BJ (cell line): Measurements from ENCODE around the gene S100A8. TPM values are rescaled to one million over a fixed set of nuclear protein-coding genes. Genes with fewer than 3 reads are reported as not detected.

Experiments
- CTCF ChIA-PET: fragments of 350-600 bp; formaldehyde crosslinking; extraction: SDS; loops from one replicate; lab custom pipeline; 2021; ENCODE audit warnings: antibody characterized with exemption, inconsistent platforms; lab: Yijun Ruan, JAX
- POLR2A ChIA-PET: fragments of 300-600 bp; sonication (Branson Sonifier 250); formaldehyde crosslinking; extraction: SDS; loops from one replicate; lab custom pipeline; 2021; ENCODE audit warnings: antibody characterized with exemption; lab: Charles Lee
- DNase-seq: peaks from one replicate; pipeline ENCODE4 v3.0.0-alpha.2; 2011; ENCODE audit warnings: low read depth
- H3K27me3 ChIP-seq: 2 replicates; pipeline ENCODE4 v1.6.0; 2011; ENCODE audit warnings: low read length; ENCODE audit not compliant: control insufficient read depth, insufficient read depth
- H3K36me3 ChIP-seq: 2 replicates; pipeline ENCODE4 v1.5.1; 2011; ENCODE audit warnings: low read length; ENCODE audit not compliant: control insufficient read depth, insufficient read depth
- H3K4me3 ChIP-seq: 2 replicates; pipeline ENCODE4 v1.5.1; 2011; ENCODE audit warnings: low read depth, mild to moderate bottlenecking, control low read depth, low read length
- polyA plus RNA-seq: library from polyadenylated mRNA; depleted of rRNA; stranded (reverse); fragments of >200 nt; gene quantifications from 2 replicates; pipeline ENCODE4 v1.2.3, GENCODE V29; 2011
- TF ChIP-seq, protein P1 (sequence below): IDR thresholded peaks from 2 replicates; pipeline ENCODE4 v1.5.1; 2011; ENCODE audit warnings: low read depth, mild to moderate bottlenecking, control low read depth, inconsistent platforms, low read length, moderate library complexity; ENCODE audit not compliant: insufficient read depth

Gene S100A8
- polyA plus RNA-seq, 1 experiment: not detected

DNA sequence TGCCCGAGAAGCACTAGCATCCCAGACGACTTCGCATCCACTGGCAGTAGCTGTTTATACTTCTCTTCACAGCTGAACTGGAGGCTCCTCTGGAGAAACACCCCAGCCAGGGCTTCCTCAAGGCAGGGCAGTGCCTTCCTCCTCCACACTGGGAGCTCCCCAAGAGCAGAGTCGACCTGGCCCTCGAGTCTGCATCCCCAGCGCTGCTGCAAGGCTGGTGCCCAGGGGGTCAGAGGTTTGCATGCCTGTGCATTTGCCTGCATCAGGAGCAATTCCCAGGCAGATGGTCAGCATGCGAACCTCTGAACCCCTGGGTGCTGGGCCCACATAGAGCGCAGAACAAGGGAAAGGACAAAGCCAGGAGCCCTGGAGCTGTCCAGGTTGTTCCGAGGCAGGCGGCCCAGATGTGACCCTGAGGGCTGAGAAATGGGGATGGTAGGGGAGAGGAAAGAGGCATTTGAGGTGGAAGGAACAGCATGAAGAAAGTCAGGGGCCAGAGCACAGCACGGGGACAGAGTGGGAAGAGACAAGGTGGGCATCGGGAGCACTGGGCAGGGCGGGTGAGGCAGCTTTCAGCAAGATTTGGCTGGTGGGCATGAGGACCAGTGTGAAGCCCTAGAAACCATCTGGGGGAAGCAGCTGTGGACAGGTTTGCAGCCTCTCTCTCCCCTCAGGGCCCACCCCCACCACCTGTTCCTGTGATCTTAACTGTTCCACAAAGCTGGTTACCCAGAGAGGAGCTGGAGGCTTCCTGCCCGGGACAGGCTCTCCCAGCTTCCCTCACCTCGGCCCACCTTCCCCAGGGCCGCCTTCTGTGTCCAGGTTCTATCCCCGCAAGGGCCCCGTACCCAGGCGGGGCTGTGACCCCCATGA is 6.4 kb upstream of the S100A8 start:
- H3K27me3 ChIP-seq: no peaks in the 10 kb centered on the region
- TF ChIP-seq, protein P1, sequence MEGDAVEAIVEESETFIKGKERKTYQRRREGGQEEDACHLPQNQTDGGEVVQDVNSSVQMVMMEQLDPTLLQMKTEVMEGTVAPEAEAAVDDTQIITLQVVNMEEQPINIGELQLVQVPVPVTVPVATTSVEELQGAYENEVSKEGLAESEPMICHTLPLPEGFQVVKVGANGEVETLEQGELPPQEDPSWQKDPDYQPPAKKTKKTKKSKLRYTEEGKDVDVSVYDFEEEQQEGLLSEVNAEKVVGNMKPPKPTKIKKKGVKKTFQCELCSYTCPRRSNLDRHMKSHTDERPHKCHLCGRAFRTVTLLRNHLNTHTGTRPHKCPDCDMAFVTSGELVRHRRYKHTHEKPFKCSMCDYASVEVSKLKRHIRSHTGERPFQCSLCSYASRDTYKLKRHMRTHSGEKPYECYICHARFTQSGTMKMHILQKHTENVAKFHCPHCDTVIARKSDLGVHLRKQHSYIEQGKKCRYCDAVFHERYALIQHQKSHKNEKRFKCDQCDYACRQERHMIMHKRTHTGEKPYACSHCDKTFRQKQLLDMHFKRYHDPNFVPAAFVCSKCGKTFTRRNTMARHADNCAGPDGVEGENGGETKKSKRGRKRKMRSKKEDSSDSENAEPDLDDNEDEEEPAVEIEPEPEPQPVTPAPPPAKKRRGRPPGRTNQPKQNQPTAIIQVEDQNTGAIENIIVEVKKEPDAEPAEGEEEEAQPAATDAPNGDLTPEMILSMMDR: no peak

DNA sequence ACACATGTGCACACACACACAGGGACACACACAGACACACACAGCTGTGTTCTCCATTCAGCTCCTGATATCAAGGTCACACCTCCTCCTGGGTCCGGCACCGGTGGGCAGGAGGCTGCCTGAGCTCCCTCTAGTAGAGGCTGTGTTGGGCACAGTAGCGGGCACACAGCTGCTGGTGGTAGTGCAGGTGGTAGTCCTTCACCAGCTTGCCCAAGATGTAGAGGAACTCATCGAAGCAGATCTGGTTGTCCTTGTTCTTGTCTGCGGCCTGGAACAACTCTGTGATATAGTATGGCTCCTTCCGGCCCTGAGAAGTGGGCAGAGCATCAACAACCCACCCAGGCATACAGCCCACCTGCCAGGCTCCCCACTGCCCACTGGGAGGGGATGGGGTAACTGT is 5.6 kb upstream of the S100A8 start:
- TF ChIP-seq, protein P1: no peak
- no peak overlapping the region for H3K4me3 ChIP-seq
- no peak for DNase-seq
- no peaks in the 10 kb centered on the region for H3K36me3 ChIP-seq
- POLR2A ChIA-PET: no interaction called here
- CTCF ChIA-PET: interaction anchor here (0.6 to 2.0 kb wide), 6 partner anchors 8 to 359 kb away, joined by 3 to 9 read pairs (median 3); no protein-coding TSS in a partner anchor
- no peaks in the 10 kb centered on the region for H3K27me3 ChIP-seq

More for the DNA sequence above, 6.4 kb upstream of the S100A8 start:
- Histone ChIP-seq H3K36me3 (no peaks in the 10 kb centered on the region), H3K4me3 (no peak overlapping the region)
- CTCF ChIA-PET: interaction anchor here (0.6 to 2.0 kb wide), 5 partner anchors 10 to 359 kb away, joined by 3 to 9 read pairs (median 3); no protein-coding TSS in a partner anchor
- POLR2A ChIA-PET: no interaction called here
- no peak for DNase-seq

DNA sequence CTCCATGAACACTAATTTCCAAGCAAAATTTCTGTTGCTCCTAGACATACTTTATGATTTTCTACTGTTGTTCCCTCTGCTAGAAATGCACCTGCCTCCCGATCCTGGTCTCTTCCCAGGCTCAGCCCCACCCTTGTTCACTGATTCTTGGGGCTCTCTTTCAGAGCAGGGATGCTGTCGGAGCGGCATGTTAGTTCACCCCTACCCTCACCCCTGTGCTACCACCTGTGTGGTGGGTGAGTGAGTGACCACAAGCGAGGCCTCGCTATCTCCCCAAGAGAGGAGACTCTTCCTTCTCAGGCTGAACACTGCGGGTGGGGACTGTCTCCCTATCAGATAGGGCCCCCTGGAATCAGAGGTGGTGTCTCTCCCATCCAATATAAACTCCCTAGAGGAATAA is 4.9 kb upstream of the S100A8 start:
- Histone ChIP-seq H3K27me3 (no peaks in the 10 kb centered on the region), H3K36me3 (no peaks in the 10 kb centered on the region), H3K4me3 (no peak overlapping the region)
- POLR2A ChIA-PET: no interaction called here
- CTCF ChIA-PET: interaction anchor here (0.9 to 2.0 kb wide), 2 partner anchors 9 to 43 kb away, joined by 3 to 9 read pairs; no protein-coding TSS in a partner anchor
- TF ChIP-seq, protein P1: no peak
- DNase-seq: no peak

DNA sequence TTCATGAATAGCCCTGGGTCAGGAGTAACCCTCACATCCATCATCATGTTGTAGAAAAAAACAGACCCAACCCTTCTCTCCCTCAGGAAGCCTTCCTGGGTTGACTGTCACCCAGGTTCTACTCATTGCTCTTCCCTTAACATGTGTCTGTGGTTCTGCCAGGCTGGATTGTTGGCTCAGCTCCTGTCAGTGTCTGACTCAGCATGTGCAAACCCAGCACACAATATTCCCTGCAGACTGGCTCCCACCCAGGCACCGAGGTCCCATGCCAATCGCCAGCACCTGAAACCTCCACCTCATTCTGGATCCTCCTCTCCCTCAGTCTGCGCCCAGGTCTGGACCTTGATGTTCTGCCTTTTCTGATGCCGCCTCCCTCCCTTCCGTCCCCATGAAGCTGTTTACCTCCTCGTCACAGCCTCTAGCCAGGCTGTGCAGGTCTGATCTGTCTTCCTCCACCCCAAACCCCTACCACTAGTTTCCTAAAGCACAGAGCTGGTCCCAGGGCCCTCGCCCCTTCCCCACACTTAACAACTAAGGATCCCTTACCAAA is 4.3 kb upstream of the S100A8 start:
- Histone ChIP-seq H3K4me3 (no peak overlapping the region), H3K27me3 (no peaks in the 10 kb centered on the region), H3K36me3 (no peaks in the 10 kb centered on the region)
- DNase-seq: no peak
- CTCF ChIA-PET: interaction anchor here (2.0 kb wide), 1 partner anchor 43 kb away, joined by 9 read pairs; no protein-coding TSS in a partner anchor
- TF ChIP-seq, protein P1: no peak
- POLR2A ChIA-PET: no interaction called here

DNA sequence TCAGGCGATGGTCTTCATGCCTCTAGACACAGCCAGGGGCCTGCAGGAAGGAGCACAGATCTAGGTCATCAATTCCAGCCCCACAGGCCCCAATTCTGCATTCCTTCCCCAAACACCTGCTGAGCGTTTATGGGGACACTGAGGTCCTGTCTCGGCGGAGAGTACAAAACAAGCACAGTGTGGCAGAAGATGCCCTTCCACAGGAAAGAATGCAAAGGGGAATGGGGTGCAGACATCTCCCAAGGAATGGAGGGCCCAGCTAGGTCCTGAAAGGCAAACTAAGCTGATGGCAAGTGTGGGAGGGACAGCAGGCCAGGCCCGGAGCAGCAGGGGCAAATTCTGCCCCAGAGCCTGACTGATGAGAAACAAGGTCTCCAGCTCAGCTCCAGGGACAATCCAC is 3.5 kb upstream of the S100A8 start:
- no peak for DNase-seq
- Histone ChIP-seq H3K4me3 (no peak overlapping the region), H3K27me3 (no peaks in the 10 kb centered on the region), H3K36me3 (no peaks in the 10 kb centered on the region)
- TF ChIP-seq, protein P1: no peak
- CTCF ChIA-PET: no interaction called here
- POLR2A ChIA-PET: no interaction called here
